Mucosa of descending colon (tissue), 3 donors: ENCODE measurements around the gene PHACTR1. TPM values are rescaled to one million over a fixed set of nuclear protein-coding genes. Genes with fewer than 3 reads are reported as not detected.

Source experiments
- ATAC-seq: fragments of 200-7000 bp; cut with Tn5 transposase; one replicate; pipeline ENCODE4 v1.9.1; 2020; ENCODE audit warnings: mild to moderate bottlenecking, moderate library complexity
- DNase-seq, 3 donors: peaks; one replicate each; pipeline ENCODE4 v3.0.0-alpha.2; 2020
- H3K36me3 ChIP-seq: fragments of 200-600 bp; one replicate; pipeline ENCODE4 v1.8.0; 2021; ENCODE audit warnings: low read depth, mild to moderate bottlenecking
- H3K4me1 ChIP-seq: fragments of 200-600 bp; one replicate; pipeline ENCODE4 v1.8.0; 2021; ENCODE audit warnings: low read depth, mild to moderate bottlenecking
- H3K4me3 ChIP-seq: fragments of 200-600 bp; one replicate; pipeline ENCODE4 v1.8.0; 2021; ENCODE audit warnings: mild to moderate bottlenecking
- H3K9me3 ChIP-seq: fragments of 200-600 bp; one replicate; pipeline ENCODE4 v1.8.0; 2021; ENCODE audit warnings: mild to moderate bottlenecking
- CTCF ChIP-seq: fragments of 200-600 bp; IDR thresholded peaks from one replicate; pipeline ENCODE4 v1.8.0; 2022; ENCODE audit warnings: antibody characterized with exemption, mild to moderate bottlenecking
- intact Hi-C, 2 donors: fragments of 100-400 bp; cut with DNase I in 1 of 2; cut with micrococcal nuclease in 1 of 2; formaldehyde crosslinking; loops; one replicate each; pipeline versions ENCODE4 v1.11.0 to v1.11.1; 2022; cut with DNase I, micrococcal nuclease
- total RNA-seq, 3 donors: library from RNA; stranded (reverse); fragmentation: NEBNext Ultra II Directional in 2 of 3; extraction: Animal tissue kit (Norgen Biotek cat#: 25700) in 2 of 3; gene quantifications; one replicate each; pipeline versions ENCODE4 v1.2.1 to v1.2.4, GENCODE V29; 2021 to 2023
- donor health status: DM: no; HTN: no; CAD: no; lungs with moderate emphysema.
- donor health status: DM: no; HTN: no; CAD: no.
- donor health status: DM: no; HTN: yes; CAD: no.

Gene PHACTR1
- total RNA-seq, 3 donors from 2014 or later = 2.7 to 4.7 (median 3.1) TPM

- no peak for ATAC-seq
- intact Hi-C loops = no loop called here
- Histone ChIP-seq H3K4me3 (no peak overlapping the region), H3K36me3 (no peaks in the 10 kb centered on the region), H3K9me3 (no peaks in the 10 kb centered on the region), H3K4me1 (no peaks in the 10 kb centered on the region)
- DNase-seq = no peak
- no peak for TF ChIP-seq CTCF
Observed at GRCh38 chr6:13098793-13099570, 382.4 kb downstream of the PHACTR1 start.

- DNase-seq = no peak
- Histone ChIP-seq H3K36me3 (no peaks in the 10 kb centered on the region), H3K9me3 (no peaks in the 10 kb centered on the region), H3K4me3 (no peak overlapping the region), H3K4me1 (no peaks in the 10 kb centered on the region)
- no peak for TF ChIP-seq CTCF
- no peak for ATAC-seq
- intact Hi-C loops = no loop called here
Observed at GRCh38 chr6:13099771-13100170, 383.2 kb downstream of the PHACTR1 start.

GRCh38 chr6:13101409-13101808 is 384.8 kb downstream of the PHACTR1 start:
- H3K36me3 ChIP-seq = no peaks in the 10 kb centered on the region
- no peak for TF ChIP-seq CTCF
- H3K9me3 ChIP-seq = no peaks in the 10 kb centered on the region
- no peaks in the 10 kb centered on the region for H3K4me1 ChIP-seq
- ATAC-seq (no peak), DNase-seq (no peak)
- no peak overlapping the region for H3K4me3 ChIP-seq
- intact Hi-C loops = no loop called here

GRCh38 chr6:13101985-13102384 is 385.4 kb downstream of the PHACTR1 start:
- no peak overlapping the region for H3K4me3 ChIP-seq
- intact Hi-C loops = no loop called here

GRCh38 chr6:13103169-13103568 is 386.6 kb downstream of the PHACTR1 start:
- H3K4me3 ChIP-seq = no peak overlapping the region
- no peaks in the 10 kb centered on the region for H3K36me3 ChIP-seq
- intact Hi-C loops = no loop called here
- no peaks in the 10 kb centered on the region for H3K4me1 ChIP-seq
- ATAC-seq (no peak), DNase-seq (no peak)
- TF ChIP-seq CTCF = no peak
- no peaks in the 10 kb centered on the region for H3K9me3 ChIP-seq

More at GRCh38 chr6:13101985-13102384, 385.4 kb downstream of the PHACTR1 start:
- no peak for DNase-seq
- no peaks in the 10 kb centered on the region for H3K9me3 ChIP-seq
- ATAC-seq = no peak
- H3K4me1 ChIP-seq = no peaks in the 10 kb centered on the region
- no peaks in the 10 kb centered on the region for H3K36me3 ChIP-seq
- TF ChIP-seq CTCF = no peak
